ENCODE data around the gene TMEM101.

- no peak for TF ChIP-seq CTCF (IDR thresholded peaks at IDR 0.05)
- no peak for TF ChIP-seq POLR2A (IDR thresholded peaks at IDR 0.05)
Measured at GRCh38 chr17:43986225-43986981, 28.4 kb downstream of the TMEM101 start.
